ENCODE data around the gene RBMS1.

The RBMS1 gene

GRCh38 chr2:160380000-160380570, 113.5 kb downstream of the RBMS1 start:
- H3K18ac ChIP-seq (ENCODE audit: low read length), result no peak overlapping the region
- no peak overlapping the region for H3K4ac ChIP-seq (ENCODE audit: low read length)
- H2BK12ac ChIP-seq (ENCODE audit: low read length), result no peak overlapping the region
- H3K9ac ChIP-seq (ENCODE audit: low read depth, low read length, poor library complexity), result no peak overlapping the region
- no peaks in the 10 kb centered on the region for H3K36me3 ChIP-seq (replicated peaks in 1 of 2; ENCODE audit: control insufficient read depth in 2 of 2, insufficient read depth in 2 of 2, low read length in 2 of 2)
- no peak overlapping the region for H2BK5ac ChIP-seq (ENCODE audit: low read length)
- no peak overlapping the region for H3K23ac ChIP-seq (ENCODE audit: low read depth, low read length, poor library complexity)
- peaks cover 9 to 12% of the 10 kb centered on the region in 2 donors for H3K4me1 ChIP-seq (ENCODE audit: control insufficient read depth in 2 of 2, insufficient read depth in 1 of 2, low read depth in 1 of 2, low read length in 2 of 2)
- H3K27ac ChIP-seq (replicated peaks; ENCODE audit: low read length), result no peak overlapping the region
- no peaks in the 10 kb centered on the region for H3K27me3 ChIP-seq (ENCODE audit: control insufficient read depth in 3 of 3, insufficient read depth in 3 of 3, low read depth in 1 of 3, low read length in 3 of 3)
- H3K4me2 ChIP-seq (ENCODE audit: insufficient read depth, low read length, poor library complexity, severe bottlenecking), result no peak overlapping the region
- no peak overlapping the region for H4K8ac ChIP-seq (ENCODE audit: low read depth, low read length)
- DNase-seq (ENCODE audit: low spot score), result no peak
- no peak overlapping the region for H2AK5ac ChIP-seq (ENCODE audit: low read depth, low read length)
- H3K9me3 ChIP-seq (replicated peaks in 1 of 2; ENCODE audit: control insufficient read depth in 2 of 2, insufficient read depth in 1 of 2, low read depth in 1 of 2, low read length in 2 of 2), result peaks cover 0 to 4% of the 10 kb centered on the region in 2 donors
- no peak overlapping the region for H2AFZ ChIP-seq (ENCODE audit: low read length)
- WGBS, 2 donors (ENCODE audit: extremely low coverage in 2 of 2, insufficient read length in 2 of 2, insufficient replicate concordance in 1 of 2), result no CpG with 5 or more reads among the region's 7 CpGs
- H2BK15ac ChIP-seq (ENCODE audit: low read length), result no peak overlapping the region
- H4K91ac ChIP-seq (ENCODE audit: low read depth, low read length, poor library complexity), result no peak overlapping the region
- H3K79me1 ChIP-seq (ENCODE audit: low read depth, low read length), result peaks cover 2% of the 10 kb centered on the region
- no peak overlapping the region for H3K14ac ChIP-seq (ENCODE audit: low read length)
- no peak overlapping the region for H2BK120ac ChIP-seq (ENCODE audit: low read depth, low read length)
- no peak overlapping the region for H3K4me3 ChIP-seq (ENCODE audit: low read length in 2 of 2)

- no peak overlapping the region for H2BK15ac ChIP-seq (ENCODE audit: low read length)
- no CpG with 5 or more reads among the region's 3 CpGs for WGBS, 2 donors (ENCODE audit: extremely low coverage in 2 of 2, insufficient read length in 2 of 2, insufficient replicate concordance in 1 of 2)
- DNase-seq (ENCODE audit: low spot score), result no peak
- no peak overlapping the region for H3K23ac ChIP-seq (ENCODE audit: low read depth, low read length, poor library complexity)
- no peak overlapping the region for H3K14ac ChIP-seq (ENCODE audit: low read length)
- no peaks in the 10 kb centered on the region for H3K36me3 ChIP-seq (replicated peaks in 1 of 2; ENCODE audit: control insufficient read depth in 2 of 2, insufficient read depth in 2 of 2, low read length in 2 of 2)
- no peak overlapping the region for H2BK5ac ChIP-seq (ENCODE audit: low read length)
- H3K9ac ChIP-seq (ENCODE audit: low read depth, low read length, poor library complexity), result no peak overlapping the region
- H3K4ac ChIP-seq (ENCODE audit: low read length), result no peak overlapping the region
- H3K4me2 ChIP-seq (ENCODE audit: insufficient read depth, low read length, poor library complexity, severe bottlenecking), result no peak overlapping the region
- no peak overlapping the region for H2BK120ac ChIP-seq (ENCODE audit: low read depth, low read length)
- no peak overlapping the region for H3K27ac ChIP-seq (replicated peaks; ENCODE audit: low read length)
- no peaks in the 10 kb centered on the region for H3K27me3 ChIP-seq (ENCODE audit: control insufficient read depth in 3 of 3, insufficient read depth in 3 of 3, low read depth in 1 of 3, low read length in 3 of 3)
- H3K4me3 ChIP-seq (ENCODE audit: low read length in 2 of 2), result no peak overlapping the region
- H3K9me3 ChIP-seq (replicated peaks in 1 of 2; ENCODE audit: control insufficient read depth in 2 of 2, insufficient read depth in 1 of 2, low read depth in 1 of 2, low read length in 2 of 2), result no peaks in the 10 kb centered on the region
- peaks cover 2% of the 10 kb centered on the region for H3K79me1 ChIP-seq (ENCODE audit: low read depth, low read length)
- H4K91ac ChIP-seq (ENCODE audit: low read depth, low read length, poor library complexity), result no peak overlapping the region
- H3K4me1 ChIP-seq (ENCODE audit: control insufficient read depth in 2 of 2, insufficient read depth in 1 of 2, low read depth in 1 of 2, low read length in 2 of 2), result peaks cover 9 to 11% of the 10 kb centered on the region in 2 donors
- no peak overlapping the region for H4K8ac ChIP-seq (ENCODE audit: low read depth, low read length)
- H2AFZ ChIP-seq (ENCODE audit: low read length), result no peak overlapping the region
- no peak overlapping the region for H3K18ac ChIP-seq (ENCODE audit: low read length)
- H2AK5ac ChIP-seq (ENCODE audit: low read depth, low read length), result no peak overlapping the region
- no peak overlapping the region for H2BK12ac ChIP-seq (ENCODE audit: low read length)
Observed at GRCh38 chr2:160379399-160379798, 114.2 kb downstream of the RBMS1 start.

GRCh38 chr2:160377204-160377995, 116.2 kb downstream of the RBMS1 start:
- Histone ChIP-seq H3K4ac (ENCODE audit: low read length) (no peak overlapping the region), H3K27me3 (ENCODE audit: control insufficient read depth in 3 of 3, insufficient read depth in 3 of 3, low read depth in 1 of 3, low read length in 3 of 3) (no peaks in the 10 kb centered on the region), H2BK15ac (ENCODE audit: low read length) (no peak overlapping the region), H3K27ac (replicated peaks; ENCODE audit: low read length) (no peak overlapping the region), H3K4me1 (ENCODE audit: control insufficient read depth in 2 of 2, insufficient read depth in 1 of 2, low read depth in 1 of 2, low read length in 2 of 2) (peaks cover 14% of the 10 kb centered on the region in 2 donors), H3K14ac (ENCODE audit: low read length) (no peak overlapping the region), H4K91ac (ENCODE audit: low read depth, low read length, poor library complexity) (no peak overlapping the region), H3K4me3 (ENCODE audit: low read length in 2 of 2) (no peak overlapping the region), H3K9me3 (replicated peaks in 1 of 2; ENCODE audit: control insufficient read depth in 2 of 2, insufficient read depth in 1 of 2, low read depth in 1 of 2, low read length in 2 of 2) (no peaks in the 10 kb centered on the region), H3K23ac (ENCODE audit: low read depth, low read length, poor library complexity) (no peak overlapping the region), H4K8ac (ENCODE audit: low read depth, low read length) (no peak overlapping the region), H3K4me2 (ENCODE audit: insufficient read depth, low read length, poor library complexity, severe bottlenecking) (no peak overlapping the region), H2AFZ (ENCODE audit: low read length) (no peak overlapping the region), H2AK5ac (ENCODE audit: low read depth, low read length) (no peak overlapping the region), H2BK5ac (ENCODE audit: low read length) (no peak overlapping the region), H3K36me3 (replicated peaks in 1 of 2; ENCODE audit: control insufficient read depth in 2 of 2, insufficient read depth in 2 of 2, low read length in 2 of 2) (no peaks in the 10 kb centered on the region), H3K79me1 (ENCODE audit: low read depth, low read length) (peaks cover 2% of the 10 kb centered on the region), H3K18ac (ENCODE audit: low read length) (no peak overlapping the region), H3K9ac (ENCODE audit: low read depth, low read length, poor library complexity) (no peak overlapping the region), H2BK12ac (ENCODE audit: low read length) (no peak overlapping the region), H2BK120ac (ENCODE audit: low read depth, low read length) (no peak overlapping the region)
- no peak for DNase-seq (ENCODE audit: low spot score)
- no CpG with 5 or more reads among the region's 6 CpGs for WGBS, 2 donors (ENCODE audit: extremely low coverage in 2 of 2, insufficient read length in 2 of 2, insufficient replicate concordance in 1 of 2)

DNA sequence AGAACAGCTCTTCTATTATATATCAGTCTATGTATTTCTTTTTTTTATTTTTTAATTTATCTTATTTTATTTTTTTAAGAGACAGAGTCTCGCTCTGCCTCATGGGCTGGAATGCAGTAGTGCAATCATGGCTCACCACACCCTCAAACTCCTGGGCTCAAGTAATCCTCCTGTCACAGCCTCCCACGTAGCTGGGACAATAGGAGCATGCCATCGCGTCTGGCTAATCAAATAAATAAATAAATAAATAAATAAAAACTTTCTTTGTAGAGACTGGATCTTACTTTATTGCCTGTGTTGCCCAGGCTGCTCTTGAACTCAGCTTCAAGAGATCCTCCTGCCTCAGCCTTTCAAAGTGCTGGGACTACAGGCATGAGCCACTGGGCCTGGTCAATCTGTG, 117.0 kb downstream of the RBMS1 start:
- no peak overlapping the region for H3K18ac ChIP-seq (ENCODE audit: low read length)
- DNase-seq (ENCODE audit: low spot score), result no peak
- no peaks in the 10 kb centered on the region for H3K9me3 ChIP-seq (replicated peaks in 1 of 2; ENCODE audit: control insufficient read depth in 2 of 2, insufficient read depth in 1 of 2, low read depth in 1 of 2, low read length in 2 of 2)
- no peak overlapping the region for H3K14ac ChIP-seq (ENCODE audit: low read length)
- H2BK5ac ChIP-seq (ENCODE audit: low read length), result no peak overlapping the region
- no peak overlapping the region for H2BK15ac ChIP-seq (ENCODE audit: low read length)
- peaks cover 14 to 15% of the 10 kb centered on the region in 2 donors for H3K4me1 ChIP-seq (ENCODE audit: control insufficient read depth in 2 of 2, insufficient read depth in 1 of 2, low read depth in 1 of 2, low read length in 2 of 2)
- H3K4me3 ChIP-seq (ENCODE audit: low read length in 2 of 2), result no peak overlapping the region
- H3K9ac ChIP-seq (ENCODE audit: low read depth, low read length, poor library complexity), result no peak overlapping the region
- H3K27me3 ChIP-seq (ENCODE audit: control insufficient read depth in 3 of 3, insufficient read depth in 3 of 3, low read depth in 1 of 3, low read length in 3 of 3), result no peaks in the 10 kb centered on the region
- no peak overlapping the region for H4K91ac ChIP-seq (ENCODE audit: low read depth, low read length, poor library complexity)
- H4K8ac ChIP-seq (ENCODE audit: low read depth, low read length), result no peak overlapping the region
- no peak overlapping the region for H3K4ac ChIP-seq (ENCODE audit: low read length)
- H2BK120ac ChIP-seq (ENCODE audit: low read depth, low read length), result no peak overlapping the region
- no peak overlapping the region for H2BK12ac ChIP-seq (ENCODE audit: low read length)
- no peak overlapping the region for H2AK5ac ChIP-seq (ENCODE audit: low read depth, low read length)
- H3K27ac ChIP-seq (replicated peaks; ENCODE audit: low read length), result no peak overlapping the region
- H3K23ac ChIP-seq (ENCODE audit: low read depth, low read length, poor library complexity), result no peak overlapping the region
- H2AFZ ChIP-seq (ENCODE audit: low read length), result no peak overlapping the region
- WGBS, 2 donors (ENCODE audit: extremely low coverage in 2 of 2, insufficient read length in 2 of 2, insufficient replicate concordance in 1 of 2), result no CpG with 5 or more reads among the region's 4 CpGs
- H3K36me3 ChIP-seq (replicated peaks in 1 of 2; ENCODE audit: control insufficient read depth in 2 of 2, insufficient read depth in 2 of 2, low read length in 2 of 2), result no peaks in the 10 kb centered on the region
- peaks cover 2% of the 10 kb centered on the region for H3K79me1 ChIP-seq (ENCODE audit: low read depth, low read length)
- H3K4me2 ChIP-seq (ENCODE audit: insufficient read depth, low read length, poor library complexity, severe bottlenecking), result no peak overlapping the region
